Body of pancreas (tissue), 4 donors: ENCODE data around the gene PCDHB11. TPM values are rescaled to one million over a fixed set of nuclear protein-coding genes. Genes with fewer than 3 reads are reported as not detected.
"Not testable (repeated sequence)": the region's sequence is repeated elsewhere in the genome, so short reads cannot be mapped to it uniquely, and the experiment has no call there.

Source experiments
- ATAC-seq: fragments of 150-250 bp; one replicate; pipeline ENCODE4 v1.9.1; 2016
- DNase-seq, 4 donors: peaks; one replicate each; pipeline ENCODE4 v3.0.0-alpha.2; 2019
- H3K27ac ChIP-seq, 4 donors: fragments of 200-600 bp; sonication (generic); 1 replicate in 3 of 4; 2 replicates in 1 of 4; pipeline versions ENCODE4 v1.5.1 to v1.6.1; 2016 to 2019; ENCODE audit warnings: mild to moderate bottlenecking in 1 of 4, mixed read lengths in 1 of 4, moderate library complexity in 1 of 4
- H3K27me3 ChIP-seq, 2 donors: fragments of 200-600 bp; sonication (generic); one replicate each; pipeline ENCODE4 v1.6.0; 2016; ENCODE audit warnings: mild to moderate bottlenecking in 1 of 2
- H3K36me3 ChIP-seq, 2 donors: fragments of 200-600 bp; sonication (generic); replicated peaks in 1 of 2; 2 replicates each; pipeline ENCODE4 v1.5.1; 2016; ENCODE audit warnings: low read depth in 2 of 2; ENCODE audit not compliant: insufficient read depth in 1 of 2
- H3K4me1 ChIP-seq: fragments of 200-600 bp; sonication (generic); one replicate; pipeline ENCODE4 v1.6.0; 2016
- H3K4me3 ChIP-seq, 2 donors: fragments of 200-600 bp; sonication (generic); 1 replicate in 1 of 2; 2 replicates in 1 of 2; pipeline ENCODE4 v1.5.1; 2016 to 2019
- H3K9me3 ChIP-seq, 3 donors: fragments of 200-600 bp; sonication (generic); 1 replicate in 2 of 3; 2 replicates in 1 of 3; pipeline ENCODE4 v1.5.1; 2016
- CTCF ChIP-seq, 7 experiments: fragments of 450-650 bp in 4 of 7; fragments of 200-600 bp in 3 of 7; sonication (generic) in 3 of 7; IDR thresholded peaks; one replicate each; pipeline ENCODE4 v1.5.1; 2016 to 2019; ENCODE audit warnings: antibody characterized with exemption in 7 of 7
- POLR2A ChIP-seq, 3 donors: fragments of 450-650 bp; IDR thresholded peaks; one replicate each; pipeline ENCODE4 v1.6.1; 2016; ENCODE audit warnings: antibody characterized with exemption in 3 of 3, mild to moderate bottlenecking in 2 of 3
- WGBS, 2 donors: methylation state at CpG; one replicate each; pipeline ENCODE4 v1.1.5; 2017; 5-methylcytosine and 5-hydroxymethylcytosine counted together
- intact Hi-C: fragments of 100-400 bp; cut with DNase I; formaldehyde crosslinking; loops from one replicate; pipeline ENCODE4 v1.15.1; 2023
- total RNA-seq, 2 donors: library from RNA; depleted of rRNA; stranded (reverse); fragments of >200 nt; gene quantifications; one replicate each; pipeline ENCODE4 v1.1.0, GENCODE V29; 2016

PCDHB11 gene
- total RNA-seq, 2 donors from 2014 or later = 4.4 to 4.9 TPM

DNA sequence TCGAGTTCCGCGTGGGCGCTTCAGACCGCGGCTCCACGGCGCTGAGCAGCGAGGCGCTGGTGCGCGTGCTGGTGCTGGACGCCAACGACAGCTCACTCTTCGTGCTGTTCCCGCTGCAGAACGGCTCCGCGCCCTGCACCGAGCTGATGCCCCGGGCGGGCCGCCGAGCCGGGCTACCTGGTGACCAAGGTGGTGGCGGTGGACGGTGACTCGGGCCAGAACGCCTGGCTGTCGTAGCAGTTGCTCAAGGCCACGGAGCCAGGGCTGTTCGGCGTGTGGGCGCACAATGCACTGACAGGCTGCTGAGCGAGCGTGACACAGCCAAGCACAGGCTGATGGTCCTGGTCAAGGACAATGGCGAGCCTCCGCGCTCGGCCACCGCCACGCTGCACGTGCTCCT lies 42.1 kb downstream of the PCDHB11 start:
- no peak for ATAC-seq
- Histone ChIP-seq H3K36me3 (no peaks in the 10 kb centered on the region), H3K4me1 (no peaks in the 10 kb centered on the region), H3K9me3 (peaks cover 0 to 83% (median 3%) of the 10 kb centered on the region in 3 donors), H3K27me3 (no peaks in the 10 kb centered on the region), H3K27ac (no peak overlapping the region), H3K4me3 (no peak overlapping the region)
- intact Hi-C loops = no loop called here
- WGBS, 2 donors = 14% methylated on average over 37 of the region's 43 CpGs; no CpG with 5 or more reads in 1 of the 2 donors
- TF ChIP-seq POLR2A (IDR thresholded peaks at IDR 0.05) = no peak
- TF ChIP-seq CTCF (IDR thresholded peaks at IDR 0.05) = no peak
- DNase-seq = no peak

GRCh38 chr5:141245250-141245717 lies 45.9 kb downstream of the PCDHB11 start, which contains the start of gene PCDHB15:
Gene PCDHB15, plus strand, starts transcription at chr5:141245395. Its CDS starts 184 bp downstream, at chr5:141245579.
- no peaks in the 10 kb centered on the region for H3K27me3 ChIP-seq
- H3K27ac ChIP-seq = no peak within 1 kb of the TSS
- WGBS, 2 donors = 6 to 14% methylated on average over 16 of the region's 16 CpGs
- TF ChIP-seq CTCF (IDR thresholded peaks at IDR 0.05) = peak in 3 of 7 experiments; percentile 14 to 20 (median 19)
- no peak for TF ChIP-seq POLR2A (IDR thresholded peaks at IDR 0.05)
- no peaks in the 10 kb centered on the region for H3K36me3 ChIP-seq
- peaks cover 0 to 92% (median 10%) of the 10 kb centered on the region in 3 donors for H3K9me3 ChIP-seq
- intact Hi-C loops = no loop called here
- DNase-seq = peak in 3 of 4 donors; percentile 14 to 50 (median 26)
- no peak within 1 kb of the TSS for H3K4me3 ChIP-seq
- ATAC-seq = no peak
- no peaks in the 10 kb centered on the region for H3K4me1 ChIP-seq

GRCh38 chr5:141246971-141247370 lies 47.5 kb downstream of the PCDHB11 start:
- ATAC-seq, intact Hi-C loops, H3K27me3 ChIP-seq, DNase-seq, H3K36me3 ChIP-seq, H3K27ac ChIP-seq, H3K4me1 ChIP-seq, H3K4me3 ChIP-seq: not testable (repeated sequence)
- peaks cover 0 to 91% (median 10%) of the 10 kb centered on the region in 3 donors for H3K9me3 ChIP-seq
- WGBS, 2 donors = 43% methylated on average over 21 of the region's 42 CpGs; no CpG with 5 or more reads in 1 of the 2 donors

DNA sequence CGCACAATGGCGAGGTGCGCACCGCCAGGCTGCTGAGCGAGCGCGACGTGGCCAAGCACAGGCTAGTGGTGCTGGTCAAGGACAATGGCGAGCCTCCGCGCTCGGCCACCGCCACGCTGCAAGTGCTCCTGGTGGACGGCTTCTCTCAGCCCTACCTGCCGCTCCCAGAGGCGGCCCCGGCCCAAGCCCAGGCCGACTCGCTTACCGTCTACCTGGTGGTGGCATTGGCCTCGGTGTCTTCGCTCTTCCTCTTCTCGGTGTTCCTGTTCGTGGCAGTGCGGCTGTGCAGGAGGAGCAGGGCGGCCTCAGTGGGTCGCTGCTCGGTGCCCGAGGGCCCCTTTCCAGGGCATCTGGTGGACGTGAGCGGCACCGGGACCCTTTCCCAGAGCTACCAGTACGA lies 48.0 kb downstream of the PCDHB11 start:
- WGBS, 2 donors = 34 to 55% methylated on average over 11 to 21 of the region's 34 CpGs
- ATAC-seq, H3K27ac ChIP-seq, H3K36me3 ChIP-seq, H3K4me1 ChIP-seq, H3K4me3 ChIP-seq, DNase-seq, H3K27me3 ChIP-seq, intact Hi-C loops: not testable (repeated sequence)
- H3K9me3 ChIP-seq = peaks cover 0 to 91% (median 10%) of the 10 kb centered on the region in 3 donors

- intact Hi-C loops = no loop called here
- no peak overlapping the region for H3K4me3 ChIP-seq
- H3K27ac ChIP-seq = no peak overlapping the region
- no peak for DNase-seq
- no peaks in the 10 kb centered on the region for H3K4me1 ChIP-seq
- H3K27me3 ChIP-seq = no peaks in the 10 kb centered on the region
- H3K9me3 ChIP-seq = peaks cover 3 to 84% (median 6%) of the 10 kb centered on the region in 3 donors
- no peaks in the 10 kb centered on the region for H3K36me3 ChIP-seq
- TF ChIP-seq POLR2A (IDR thresholded peaks at IDR 0.05) (no peak), CTCF (IDR thresholded peaks at IDR 0.05) (no peak)
- ATAC-seq = no peak
Observed at GRCh38 chr5:141250576-141250975, 51.1 kb downstream of the PCDHB11 start.

Other genes with a start within 250 kb of the PCDHB11 start
- 1 to 10 TPM; 1.6 to 2.3 TPM for gene PCDHAC2, start 233.2 kb upstream of the PCDHB11 start, total RNA-seq
- under 1 TPM; 0.26 to 0.66 TPM for gene PCDHB1, start 148.3 kb upstream of the PCDHB11 start, total RNA-seq
- gene PCDHB2, start 105.0 kb upstream of the PCDHB11 start, total RNA-seq = 1 to 10 TPM; 1.8 to 2.0 TPM
- 1 to 10 TPM; 1.3 to 1.8 TPM for gene PCDHB3, start 99.2 kb upstream of the PCDHB11 start, total RNA-seq
- 1 to 10 TPM; 1.6 to 3.3 TPM for gene PCDHB4, start 77.8 kb upstream of the PCDHB11 start, total RNA-seq
- 10 to 100 TPM in 1 of 2 donors, 1 to 10 TPM in 1; 4.3 to 10.6 TPM for gene PCDHB5, start 64.4 kb upstream of the PCDHB11 start, total RNA-seq
- 1 to 10 TPM in 1 of 2 donors, under 1 TPM in 1; 0.33 to 1.0 TPM for gene PCDHB6, start 49.6 kb upstream of the PCDHB11 start, total RNA-seq
- under 1 TPM in 1 of 2 donors, not detected in 1; 0.52 TPM for gene PCDHB7, start 27.0 kb upstream of the PCDHB11 start, total RNA-seq
- under 1 TPM; 0.33 to 0.52 TPM for gene PCDHB8, start 21.8 kb upstream of the PCDHB11 start, total RNA-seq
- 1 to 10 TPM; 2.1 to 4.6 TPM for gene PCDHB16, start 17.2 kb upstream of the PCDHB11 start, total RNA-seq
- gene PCDHB9, start 12.5 kb upstream of the PCDHB11 start, total RNA-seq = 10 to 100 TPM in 1 of 2 donors, under 1 TPM in 1; 0.78 to 19.8 TPM
- 1 to 10 TPM; 1.3 to 2.3 TPM for gene PCDHB10, start 7.3 kb upstream of the PCDHB11 start, total RNA-seq
- gene PCDHB12, start 9.1 kb downstream of the PCDHB11 start, total RNA-seq = 1 to 10 TPM; 2.0 to 3.4 TPM
- 1 to 10 TPM; 6.5 to 7.6 TPM for gene PCDHB13, start 14.3 kb downstream of the PCDHB11 start, total RNA-seq
- 1 to 10 TPM; 3.4 to 7.3 TPM for gene PCDHB14, start 23.7 kb downstream of the PCDHB11 start, total RNA-seq
- 1 to 10 TPM; 3.1 to 3.6 TPM for gene PCDHB15, start 45.8 kb downstream of the PCDHB11 start, total RNA-seq
- not detected for gene SLC25A2, start 104.4 kb downstream of the PCDHB11 start, total RNA-seq
- 10 to 100 TPM; 28.7 to 32.2 TPM for gene TAF7, start 121.2 kb downstream of the PCDHB11 start, total RNA-seq
- gene PCDHGA1, start 130.9 kb downstream of the PCDHB11 start, total RNA-seq = under 1 TPM; 0.33 to 0.78 TPM
- gene PCDHGA2, start 139.1 kb downstream of the PCDHB11 start, total RNA-seq = 1 to 10 TPM; 2.0 to 2.9 TPM
- gene PCDHGA3, start 144.2 kb downstream of the PCDHB11 start, total RNA-seq = 10 to 100 TPM in 1 of 2 donors, 1 to 10 TPM in 1; 4.2 to 11.2 TPM
- gene PCDHGB1, start 150.5 kb downstream of the PCDHB11 start, total RNA-seq = 1 to 10 TPM; 3.9 to 6.9 TPM
- 10 to 100 TPM in 1 of 2 donors, 1 to 10 TPM in 1; 6.7 to 10.9 TPM for gene PCDHGA4, start 155.4 kb downstream of the PCDHB11 start, total RNA-seq
- 1 to 10 TPM; 2.3 to 9.3 TPM for gene PCDHGB2, start 160.4 kb downstream of the PCDHB11 start, total RNA-seq
- 1 to 10 TPM; 5.6 to 6.0 TPM for gene PCDHGA5, start 164.5 kb downstream of the PCDHB11 start, total RNA-seq
- 10 to 100 TPM in 1 of 2 donors, 1 to 10 TPM in 1; 4.2 to 10.2 TPM for gene PCDHGB3, start 170.6 kb downstream of the PCDHB11 start, total RNA-seq
- gene PCDHGA6, start 174.3 kb downstream of the PCDHB11 start, total RNA-seq = 10 to 100 TPM in 1 of 2 donors, 1 to 10 TPM in 1; 5.2 to 11.2 TPM
- 1 to 10 TPM; 5.2 to 7.6 TPM for gene PCDHGA7, start 183.1 kb downstream of the PCDHB11 start, total RNA-seq
- gene PCDHGB4, start 188.1 kb downstream of the PCDHB11 start, total RNA-seq = 1 to 10 TPM; 3.6 to 4.9 TPM
- gene PCDHGA8, start 193.0 kb downstream of the PCDHB11 start, total RNA-seq = 10 to 100 TPM in 1 of 2 donors, 1 to 10 TPM in 1; 4.2 to 10.2 TPM
- 10 to 100 TPM in 1 of 2 donors, 1 to 10 TPM in 1; 7.8 to 15.2 TPM for gene PCDHGB5, start 198.3 kb downstream of the PCDHB11 start, total RNA-seq
- 1 to 10 TPM; 4.9 to 8.2 TPM for gene PCDHGA9, start 203.2 kb downstream of the PCDHB11 start, total RNA-seq
- 1 to 10 TPM; 4.6 to 8.0 TPM for gene PCDHGB6, start 208.4 kb downstream of the PCDHB11 start, total RNA-seq
- 1 to 10 TPM; 5.3 to 5.4 TPM for gene PCDHGA10, start 213.4 kb downstream of the PCDHB11 start, total RNA-seq
- gene PCDHGB7, start 218.1 kb downstream of the PCDHB11 start, total RNA-seq = 1 to 10 TPM; 7.0 to 7.9 TPM
- gene PCDHGA11, start 221.4 kb downstream of the PCDHB11 start, total RNA-seq = 1 to 10 TPM; 4.9 to 6.9 TPM
- gene PCDHGA12, start 230.9 kb downstream of the PCDHB11 start, total RNA-seq = 1 to 10 TPM; 5.3 to 5.4 TPM